Subcutaneous abdominal adipose tissue (tissue), 5 donors: ENCODE measurements around the gene DOK1.

Experiments used
- H3K27ac ChIP-seq: one replicate; pipeline ENCODE4 v1.7.0; 2013; ENCODE audit warnings: low read depth, mild to moderate bottlenecking, inconsistent platforms, low read length, moderate library complexity
- H3K27me3 ChIP-seq, 5 donors: one replicate each; pipeline ENCODE4 v1.7.0; 2013; ENCODE audit warnings: low read length in 5 of 5, inconsistent platforms in 1 of 5; ENCODE audit not compliant: control insufficient read depth in 5 of 5, insufficient read depth in 4 of 5
- H3K36me3 ChIP-seq, 5 donors: one replicate each; pipeline ENCODE4 v1.7.0; 2013; ENCODE audit warnings: low read length in 5 of 5; ENCODE audit not compliant: control insufficient read depth in 5 of 5, insufficient read depth in 5 of 5
- H3K4me1 ChIP-seq, 5 donors: one replicate each; pipeline ENCODE4 v1.7.0; 2013; ENCODE audit warnings: low read length in 5 of 5, mild to moderate bottlenecking in 3 of 5, moderate library complexity in 1 of 5; ENCODE audit not compliant: control insufficient read depth in 5 of 5, insufficient read depth in 5 of 5
- H3K4me3 ChIP-seq, 5 donors: one replicate each; pipeline ENCODE4 v1.7.0; 2013; ENCODE audit warnings: low read length in 5 of 5, low read depth in 1 of 5
- H3K9ac ChIP-seq, 5 donors: one replicate each; pipeline ENCODE4 v1.7.0; 2013; ENCODE audit warnings: low read length in 5 of 5, mild to moderate bottlenecking in 4 of 5, moderate library complexity in 3 of 5
- H3K9me3 ChIP-seq, 5 donors: one replicate each; pipeline ENCODE4 v1.7.0; 2013; ENCODE audit warnings: low read length in 5 of 5; ENCODE audit not compliant: control insufficient read depth in 5 of 5
- donor health status: healthy.
- donor health status: healthy.
- donor health status: healthy.
- donor health status: healthy.
- donor health status: healthy.

The DOK1 gene

GRCh38 chr2:74533464-74533863 lies 21.1 kb upstream of the DOK1 start:
- Histone ChIP-seq H3K4me1 (peaks cover 0 to 33% (median 22%) of the 10 kb centered on the region in 5 donors), H3K4me3 (no peak overlapping the region), H3K9me3 (no peaks in the 10 kb centered on the region), H3K27me3 (no peaks in the 10 kb centered on the region), H3K27ac (no peak overlapping the region), H3K9ac (no peak overlapping the region), H3K36me3 (peaks cover 0 to 30% (median 16%) of the 10 kb centered on the region in 5 donors)

DNA sequence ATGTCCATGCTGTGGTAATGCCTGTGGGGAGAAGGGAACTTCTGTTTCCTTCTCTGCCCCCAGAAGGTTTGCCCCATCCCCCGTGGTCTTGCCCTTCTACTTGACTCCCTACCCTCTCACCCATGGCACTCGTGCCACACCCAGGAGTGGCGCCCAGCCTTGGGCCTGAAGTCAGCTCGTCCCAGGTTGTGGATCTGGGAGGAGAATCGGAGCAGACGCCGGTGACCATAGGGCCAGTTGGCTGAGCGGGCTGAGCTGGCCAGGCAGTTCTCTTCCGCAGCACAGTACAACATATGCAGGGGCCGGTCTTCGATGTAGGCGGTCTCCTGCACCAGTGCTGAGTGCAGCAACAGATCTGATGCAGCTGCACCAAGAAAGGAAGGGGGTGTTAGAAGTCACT lies 20.1 kb upstream of the DOK1 start:
- no peak overlapping the region for H3K9ac ChIP-seq

DNA sequence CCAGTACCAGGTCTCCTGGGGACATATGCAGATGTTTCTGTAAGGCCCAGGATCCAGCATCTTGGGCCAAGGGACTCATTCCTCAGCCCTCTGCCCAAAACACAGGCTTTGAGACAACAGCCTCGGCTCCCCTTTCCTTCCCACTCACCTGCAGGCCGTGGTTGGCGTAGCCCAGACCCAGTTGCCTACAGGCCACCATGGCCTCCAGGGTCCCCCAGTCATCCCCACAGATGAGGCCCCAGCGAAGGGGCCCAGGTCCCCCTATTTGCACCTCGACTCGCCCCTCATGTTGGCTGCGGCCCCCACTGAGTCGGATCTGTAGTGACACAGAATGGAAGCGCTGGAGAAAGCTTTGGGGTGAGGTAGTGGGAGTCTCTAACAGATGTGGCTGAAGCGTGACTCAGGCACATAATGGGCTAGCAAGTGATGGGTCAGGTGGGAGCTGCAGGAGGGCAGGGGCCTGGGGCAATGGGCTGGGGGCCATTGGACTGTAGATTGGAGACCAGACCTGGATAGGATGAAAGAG lies 19.0 kb upstream of the DOK1 start:
- Histone ChIP-seq H3K4me3 (no peak overlapping the region), H3K27ac (no peak overlapping the region), H3K9me3 (no peaks in the 10 kb centered on the region), H3K9ac (no peak overlapping the region), H3K36me3 (peaks cover 0 to 30% (median 16%) of the 10 kb centered on the region in 5 donors), H3K4me1 (peaks cover 0 to 19% (median 13%) of the 10 kb centered on the region in 5 donors), H3K27me3 (no peaks in the 10 kb centered on the region)

More for the DNA sequence above, 20.1 kb upstream of the DOK1 start:
- H3K27me3 ChIP-seq = no peaks in the 10 kb centered on the region
- H3K4me3 ChIP-seq = no peak overlapping the region
- no peaks in the 10 kb centered on the region for H3K9me3 ChIP-seq
- H3K36me3 ChIP-seq = peaks cover 0 to 30% (median 16%) of the 10 kb centered on the region in 5 donors
- peaks cover 0 to 25% (median 15%) of the 10 kb centered on the region in 5 donors for H3K4me1 ChIP-seq
- H3K27ac ChIP-seq = no peak overlapping the region

DNA sequence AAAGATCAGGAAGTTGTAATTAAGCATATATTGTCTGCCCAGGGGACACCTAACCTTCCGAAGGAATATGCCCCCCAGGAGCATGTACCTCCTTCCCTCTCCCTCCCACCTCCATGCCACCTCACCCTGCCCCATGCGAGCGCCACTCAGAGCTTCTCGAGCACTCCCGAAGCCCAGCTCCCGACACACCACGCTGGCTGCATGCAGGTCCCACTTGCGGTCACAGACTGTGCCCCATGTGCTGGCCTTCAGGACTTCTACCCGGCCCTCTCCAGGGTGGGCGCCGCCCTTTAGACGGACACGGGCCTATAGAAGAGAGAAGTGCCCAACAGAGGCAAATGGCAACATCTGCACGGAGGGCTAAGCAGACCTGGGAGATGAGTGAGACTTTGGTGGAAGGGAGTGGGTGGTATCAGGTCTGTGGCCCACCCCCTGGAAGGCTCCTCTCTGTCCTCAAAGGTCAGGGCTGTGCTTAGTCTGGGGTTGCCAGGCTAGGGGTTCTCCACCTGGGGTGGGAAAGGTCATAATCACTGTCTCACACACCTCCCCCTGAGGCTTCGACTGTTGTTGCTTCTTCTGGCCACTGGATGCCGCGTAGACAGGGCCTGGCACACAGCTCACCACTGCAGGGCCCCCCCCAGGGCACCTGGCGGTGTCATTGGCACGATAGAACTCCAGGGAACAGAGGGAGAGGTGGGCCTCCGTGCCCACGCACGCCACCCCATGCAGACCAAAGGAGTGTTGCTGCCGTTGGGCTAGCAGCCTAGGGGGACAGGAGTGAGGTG lies 18.2 kb upstream of the DOK1 start:
- Histone ChIP-seq H3K9ac (no peak overlapping the region), H3K9me3 (no peaks in the 10 kb centered on the region), H3K27ac (no peak overlapping the region), H3K4me3 (no peak overlapping the region), H3K4me1 (peaks cover 0 to 10% (median 4%) of the 10 kb centered on the region in 5 donors), H3K36me3 (peaks cover 0 to 28% (median 16%) of the 10 kb centered on the region in 5 donors), H3K27me3 (no peaks in the 10 kb centered on the region)

DNA sequence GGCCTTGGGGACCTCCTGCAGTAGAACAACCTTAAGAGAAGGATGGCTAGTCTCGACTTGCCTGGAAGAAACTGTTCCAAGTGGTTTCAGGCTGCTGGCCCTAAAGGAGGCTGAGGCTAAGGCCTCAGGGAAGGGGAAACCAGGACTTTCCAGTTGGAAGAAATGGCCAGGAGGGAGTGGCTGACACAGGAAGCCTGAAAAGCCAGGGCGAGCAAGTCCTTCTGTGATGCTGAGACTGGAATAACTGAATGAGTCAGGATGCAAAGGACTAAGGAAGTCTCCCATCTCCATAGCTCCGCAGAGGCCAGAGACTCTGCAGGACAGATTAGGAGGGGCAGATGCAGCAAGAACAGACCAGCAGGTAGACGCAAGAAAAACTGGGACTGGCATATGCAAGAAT lies 17.4 kb upstream of the DOK1 start:
- H3K4me3 ChIP-seq = no peak overlapping the region
- H3K9ac ChIP-seq = no peak overlapping the region
- H3K36me3 ChIP-seq = peaks cover 0 to 24% (median 16%) of the 10 kb centered on the region in 5 donors
- H3K9me3 ChIP-seq = no peaks in the 10 kb centered on the region
- H3K4me1 ChIP-seq = peaks cover 0 to 4% (median 0%) of the 10 kb centered on the region in 5 donors
- no peaks in the 10 kb centered on the region for H3K27me3 ChIP-seq
- H3K27ac ChIP-seq = no peak overlapping the region

GRCh38 chr2:74538881-74539339 lies 15.6 kb upstream of the DOK1 start:
- Histone ChIP-seq H3K27me3 (no peaks in the 10 kb centered on the region), H3K9me3 (no peaks in the 10 kb centered on the region), H3K36me3 (peaks cover 0 to 7% (median 0%) of the 10 kb centered on the region in 5 donors), H3K27ac (no peak overlapping the region), H3K4me1 (no peaks in the 10 kb centered on the region), H3K9ac (no peak overlapping the region), H3K4me3 (no peak overlapping the region)

DNA sequence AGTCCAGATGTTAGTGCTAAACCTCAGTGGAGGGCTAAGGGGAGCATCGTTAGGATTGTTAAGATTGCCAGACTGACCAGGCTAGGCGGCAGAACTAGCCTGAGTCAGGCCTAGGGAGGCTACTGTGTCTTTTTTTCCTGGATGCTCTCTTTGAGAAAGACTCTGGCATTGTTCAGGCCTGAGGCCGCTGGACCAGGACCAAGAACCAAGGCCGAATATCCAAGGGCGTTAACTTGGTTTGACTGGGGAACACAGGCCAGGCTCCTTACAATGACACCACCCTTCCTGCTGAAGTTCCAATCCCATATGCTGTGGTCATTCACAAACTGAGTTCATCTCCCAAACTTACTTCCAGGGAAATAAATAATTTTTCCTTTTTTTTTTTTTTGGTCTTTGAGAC lies 14.2 kb upstream of the DOK1 start:
- Histone ChIP-seq H3K4me3 (no peak overlapping the region), H3K9ac (no peak overlapping the region), H3K27me3 (no peaks in the 10 kb centered on the region), H3K9me3 (no peaks in the 10 kb centered on the region), H3K36me3 (no peaks in the 10 kb centered on the region), H3K4me1 (no peaks in the 10 kb centered on the region), H3K27ac (no peak overlapping the region)

- H3K4me1 ChIP-seq = peaks cover 0 to under 1% (median 0%) of the 10 kb centered on the region in 5 donors
- no peak overlapping the region for H3K27ac ChIP-seq
- no peak overlapping the region for H3K4me3 ChIP-seq
- no peaks in the 10 kb centered on the region for H3K27me3 ChIP-seq
- no peak overlapping the region for H3K9ac ChIP-seq
- no peaks in the 10 kb centered on the region for H3K9me3 ChIP-seq
- H3K36me3 ChIP-seq = no peaks in the 10 kb centered on the region
Observed at GRCh38 chr2:74542978-74543377, 11.5 kb upstream of the DOK1 start.

DNA sequence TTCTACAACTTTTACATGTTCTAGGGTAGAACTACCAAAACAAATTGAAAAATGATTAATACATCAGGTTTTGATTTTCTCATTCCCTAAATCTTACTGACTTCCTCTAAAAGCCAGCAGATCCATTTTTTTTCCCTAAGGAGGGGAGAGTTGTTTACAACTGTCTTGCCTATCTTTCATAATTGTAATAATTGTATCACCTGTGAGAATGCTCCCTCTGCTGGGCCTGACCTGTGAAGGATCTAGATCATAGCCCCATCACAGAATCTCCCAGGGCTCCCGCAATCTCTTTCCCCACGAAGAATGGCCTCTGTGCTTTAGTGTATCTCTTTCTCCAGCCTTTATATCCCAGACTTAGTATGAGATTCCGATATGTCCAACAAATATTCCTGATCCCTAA lies 9.9 kb upstream of the DOK1 start:
- Histone ChIP-seq H3K36me3 (no peaks in the 10 kb centered on the region), H3K9me3 (no peaks in the 10 kb centered on the region), H3K4me1 (peaks cover 2 to 15% (median 13%) of the 10 kb centered on the region in 5 donors), H3K4me3 (no peak overlapping the region), H3K27ac (no peak overlapping the region), H3K27me3 (no peaks in the 10 kb centered on the region), H3K9ac (no peak overlapping the region)

GRCh38 chr2:74546004-74546403 lies 8.5 kb upstream of the DOK1 start:
- Histone ChIP-seq H3K9ac (no peak overlapping the region), H3K27me3 (no peaks in the 10 kb centered on the region), H3K27ac (no peak overlapping the region), H3K36me3 (no peaks in the 10 kb centered on the region), H3K4me3 (no peak overlapping the region), H3K4me1 (peaks cover 4 to 21% (median 18%) of the 10 kb centered on the region in 5 donors), H3K9me3 (no peaks in the 10 kb centered on the region)
